ENCODE data around the gene HIBCH. TPM values are rescaled to one million over a fixed set of nuclear protein-coding genes. Genes with fewer than 3 reads are reported as not detected.
A peak's percentile ranks its signal among the peaks of the same experiment; 100 is the strongest.
"Not testable (repeated sequence)": the region's sequence is repeated elsewhere in the genome, so short reads cannot be mapped to it uniquely, and the experiment has no call there.

HIBCH gene
- total RNA-seq, 1 donor from 2014 or later, result 21.2 TPM

- no peak for DNase-seq (ENCODE audit: missing footprints)
- peak; percentile 69 for ATAC-seq
- intact Hi-C loops (cut with DNase I), result no loop called here
Observed at GRCh38 chr2:190344276-190344827, 24.7 kb upstream of the HIBCH start.

GRCh38 chr2:190343536-190344275 is 24.1 kb upstream of the HIBCH start, which contains the start of gene INPP1:
INPP1 (plus strand) TSS chr2:190343589; CDS start chr2:190360103, 16,514 bp downstream.
- ATAC-seq (peak; percentile 89), DNase-seq (ENCODE audit: missing footprints) (peak; percentile 87)
- intact Hi-C loops (cut with DNase I), result no loop called here

- no peak for ATAC-seq
- intact Hi-C loops (cut with DNase I), result no loop called here
- DNase-seq (ENCODE audit: missing footprints), result no peak
Observed at GRCh38 chr2:190343089-190343535, 23.5 kb upstream of the HIBCH start.

GRCh38 chr2:190342611-190343010 is 23.0 kb upstream of the HIBCH start:
- intact Hi-C loops (cut with DNase I), result no loop called here
- no peak for DNase-seq (ENCODE audit: missing footprints)
- ATAC-seq, result no peak

GRCh38 chr2:190340369-190340768 is 20.7 kb upstream of the HIBCH start:
- intact Hi-C loops (cut with DNase I), result no loop called here
- no peak for DNase-seq (ENCODE audit: missing footprints)
- ATAC-seq, result no peak

GRCh38 chr2:190339394-190339793 is 19.8 kb upstream of the HIBCH start:
- no peak for ATAC-seq
- DNase-seq (ENCODE audit: missing footprints), result no peak
- intact Hi-C loops (cut with DNase I), result no loop called here

- DNase-seq (ENCODE audit: missing footprints), result no peak
- ATAC-seq, result no peak
- intact Hi-C loops (cut with DNase I), result no loop called here
Observed at GRCh38 chr2:190338453-190338852, 18.8 kb upstream of the HIBCH start.

- intact Hi-C loops (cut with DNase I), result no loop called here
- no peak for DNase-seq (ENCODE audit: missing footprints)
- ATAC-seq, result no peak
Observed at GRCh38 chr2:190336420-190336819, 16.8 kb upstream of the HIBCH start.

GRCh38 chr2:190335584-190335983 is 16.0 kb upstream of the HIBCH start:
- intact Hi-C loops (cut with DNase I); DNase-seq (ENCODE audit: missing footprints); ATAC-seq: not testable (repeated sequence)

GRCh38 chr2:190335225-190335559 is 15.6 kb upstream of the HIBCH start:
- ATAC-seq (no peak), DNase-seq (ENCODE audit: missing footprints) (no peak)
- intact Hi-C loops (cut with DNase I), result no loop called here

- intact Hi-C loops (cut with DNase I), result no loop called here
- ATAC-seq (no peak), DNase-seq (ENCODE audit: missing footprints) (no peak)
Observed at GRCh38 chr2:190334479-190335224, 15.0 kb upstream of the HIBCH start.

- ATAC-seq (no peak), DNase-seq (ENCODE audit: missing footprints) (no peak)
- intact Hi-C loops (cut with DNase I), result no loop called here
Observed at GRCh38 chr2:190333928-190334327, 14.3 kb upstream of the HIBCH start.

GRCh38 chr2:190333395-190333794 is 13.8 kb upstream of the HIBCH start:
- DNase-seq (ENCODE audit: missing footprints) (no peak), ATAC-seq (no peak)
- intact Hi-C loops (cut with DNase I), result no loop called here

GRCh38 chr2:190328573-190329147 is 9.0 kb upstream of the HIBCH start:
- intact Hi-C loops (cut with DNase I), result loop anchor here (5.0 to 10.0 kb wide), 2 partner anchors 44 to 476 kb away; no protein-coding TSS in a partner anchor
- ATAC-seq, result no peak
- no peak for DNase-seq (ENCODE audit: missing footprints)

- no peak for ATAC-seq
Observed at GRCh38 chr2:190327867-190328572, 8.4 kb upstream of the HIBCH start.

GRCh38 chr2:190325588-190325987 is 6.0 kb upstream of the HIBCH start:
- ATAC-seq (no peak), DNase-seq (ENCODE audit: missing footprints) (no peak)
- intact Hi-C loops (cut with DNase I), result loop anchor here (5.0 to 10.0 kb wide), 2 partner anchors 47 to 479 kb away; no protein-coding TSS in a partner anchor

More at GRCh38 chr2:190327867-190328572, 8.4 kb upstream of the HIBCH start:
- intact Hi-C loops (cut with DNase I), result loop anchor here (5.0 to 10.0 kb wide), 2 partner anchors 44 to 477 kb away; no protein-coding TSS in a partner anchor
- no peak for DNase-seq (ENCODE audit: missing footprints)

GRCh38 chr2:190323406-190323805 is 3.8 kb upstream of the HIBCH start:
- DNase-seq (ENCODE audit: missing footprints) (no peak), ATAC-seq (no peak)
- intact Hi-C loops (cut with DNase I), result loop anchor here (10.0 kb wide), 1 partner anchor 481 kb away; no protein-coding TSS in a partner anchor

GRCh38 chr2:190320696-190321095 is 1.1 kb upstream of the HIBCH start:
- ATAC-seq (no peak), DNase-seq (ENCODE audit: missing footprints) (no peak)
- intact Hi-C loops (cut with DNase I), result loop anchor here (10.0 kb wide), 1 partner anchor 484 kb away; no protein-coding TSS in a partner anchor
